Measurements from ENCODE around the gene TFE3. TPM values are rescaled to one million over a fixed set of nuclear protein-coding genes. Genes with fewer than 3 reads are reported as not detected.

The TFE3 gene
- total RNA-seq, 1 experiment from 2014 or later, result 59.8 TPM

DNA sequence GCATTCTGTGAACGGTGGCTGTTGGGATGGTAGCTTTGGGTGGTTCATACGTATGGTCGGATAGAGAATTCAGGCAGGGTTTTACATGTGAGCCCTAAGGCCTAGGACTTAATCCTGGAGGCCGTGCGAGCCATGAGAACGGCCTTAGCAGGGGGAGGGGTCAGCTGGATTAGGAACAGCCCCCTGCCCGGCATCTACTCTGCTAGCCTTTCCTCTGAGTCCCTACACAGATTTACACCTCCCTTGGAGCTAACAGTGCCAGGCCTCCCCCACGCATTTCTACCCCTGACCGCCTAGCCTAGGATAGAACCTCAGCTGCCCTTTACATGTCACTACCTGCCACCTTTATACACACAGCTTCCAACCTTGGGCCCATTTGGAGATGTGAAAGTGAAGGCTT is 23.5 kb upstream of the TFE3 start:
- Histone ChIP-seq H3K79me2 (ENCODE audit: insufficient read depth, low read length) (0 out of 2 replicates have a peak, but pooled peaks cover 1% of the 10 kb centered on the region), H2BK5ac (ENCODE audit: insufficient read length, low read length) (no peak overlapping the region), H2BK120ac (ENCODE audit: low read depth, low read length, poor library complexity, severe bottlenecking) (no peak overlapping the region), H3K9ac (ENCODE audit: extremely low read depth, insufficient read length, low read length) (no peak overlapping the region), H3K18ac (ENCODE audit: insufficient read length, low read depth, low read length) (no peak overlapping the region), H3K4me1 (ENCODE audit: insufficient read depth, low read length) (no peaks in the 10 kb centered on the region), H2BK20ac (ENCODE audit: low read depth, low read length, poor library complexity, severe bottlenecking) (no peak overlapping the region), H4K8ac (replicated peaks; ENCODE audit: insufficient read length, low read depth, low read length) (no peak overlapping the region), H3K9me3 (ENCODE audit: control insufficient read depth, low read depth, low read length) (no peaks in the 10 kb centered on the region), H3K4ac (ENCODE audit: low read depth, low read length) (no peak overlapping the region), H3K23ac (ENCODE audit: insufficient read length, low read depth, low read length) (no peak overlapping the region), H3K23me2 (ENCODE audit: insufficient read length, low read depth, low read length, poor library complexity, severe bottlenecking) (no peaks in the 10 kb centered on the region), H2BK15ac (ENCODE audit: low read depth, low read length) (no peak overlapping the region), H3K79me1 (ENCODE audit: insufficient read depth, low read depth, low read length, poor library complexity, severe bottlenecking) (no peaks in the 10 kb centered on the region), H2AK5ac (ENCODE audit: insufficient read length, low read length) (no peak overlapping the region), H4K5ac (ENCODE audit: insufficient read length, low read depth, low read length) (no peak overlapping the region), H3K27me3 (ENCODE audit: insufficient read depth, low read length) (no peaks in the 10 kb centered on the region), H2BK12ac (ENCODE audit: insufficient read length, low read depth, low read length) (no peak overlapping the region), H2AFZ (ENCODE audit: low read length) (no peak overlapping the region), H4K91ac (ENCODE audit: insufficient read length, low read depth, low read length) (no peak overlapping the region), H3T11ph (ENCODE audit: low read length) (no peak overlapping the region), H3K27ac (ENCODE audit: insufficient read length, low read depth, low read length) (no peak overlapping the region), H3K4me2 (ENCODE audit: insufficient read depth, insufficient read length, low read length) (no peak overlapping the region), H3K56ac (ENCODE audit: insufficient read length, low read depth, low read length) (no peak overlapping the region), H3K14ac (ENCODE audit: insufficient read depth, low read length) (no peak overlapping the region), H4K20me1 (ENCODE audit: control insufficient read depth, insufficient read depth, insufficient read length) (no peaks in the 10 kb centered on the region)
- no CpG with 5 or more reads among the region's 9 CpGs for WGBS (ENCODE audit: extremely low coverage, insufficient read length, low lambda C conversion rate)
- Mint-ChIP-seq H3K4me3 (no peak overlapping the region), H3K36me3 (ENCODE audit: insufficient read depth in 1 of 3, low read depth in 3 of 3) (peaks cover 10 to 63% (median 36%) of the 10 kb centered on the region in 3 experiments), H3K27ac (no peak overlapping the region), H3K27me3 (ENCODE audit: low read depth) (peaks cover 3% of the 10 kb centered on the region), H3K4me1 (no peaks in the 10 kb centered on the region), H3K9me3 (peaks cover 70 to 79% of the 10 kb centered on the region in 2 experiments)
- no peak for TF ChIP-seq CTCF (conservative IDR thresholded peaks at IDR 0.05)
- no peak for DNase-seq

Data from H9 (cell line).